ENCODE results near the gene KIAA1755. TPM values are rescaled to one million over a fixed set of nuclear protein-coding genes. Genes with fewer than 3 reads are reported as not detected.

The KIAA1755 gene
- total RNA-seq (not detected), polyA plus RNA-seq (not detected)

- peaks cover 24 to 68% of the 10 kb centered on the region in 2 donors for H3K27me3 Mint-ChIP-seq
- no peaks in the 10 kb centered on the region for H3K36me3 Mint-ChIP-seq
Observed at GRCh38 chr20:38260378-38261053, at the start of gene KIAA1755. Gene KIAA1755, minus strand, starts transcription at chr20:38260735. Its CDS starts 235 bp downstream, at chr20:38260500.

GRCh38 chr20:38308447-38308846 lies 47.9 kb upstream of the KIAA1755 start:
- Mint-ChIP-seq H3K27ac (no peak overlapping the region), H3K9me3 (peaks cover 0 to 4% (median 2%) of the 10 kb centered on the region in 5 donors), H3K4me1 (peaks cover 9 to 18% (median 13%) of the 10 kb centered on the region in 3 donors), H3K4me3 (no peak overlapping the region), H3K36me3 (peaks cover 0 to 4% (median 0%) of the 10 kb centered on the region in 3 donors), H3K27me3 (peaks cover 39 to 59% of the 10 kb centered on the region in 2 donors)
- H3K4me3 ChIP-seq (ENCODE audit: low read length): no peak overlapping the region
- no peaks in the 10 kb centered on the region for H3K9me3 ChIP-seq (ENCODE audit: low read length)
- H3K27ac ChIP-seq (ENCODE audit: low read depth, low read length): no peak overlapping the region
- DNase-seq: no peak
- POLR2A ChIA-PET: no interaction called here
- H3K36me3 ChIP-seq (ENCODE audit: insufficient read depth, low read length): no peaks in the 10 kb centered on the region
- H3K27me3 ChIP-seq (ENCODE audit: insufficient read depth, low read length, poor library complexity, severe bottlenecking): peaks cover 13% of the 10 kb centered on the region
- CTCF ChIA-PET: no interaction called here
- H3K4me1 ChIP-seq (ENCODE audit: insufficient read depth, low read length): no peaks in the 10 kb centered on the region

More at GRCh38 chr20:38260378-38261053, at the start of gene KIAA1755:
- H3K27ac ChIP-seq (ENCODE audit: low read depth, low read length): no peak within 1 kb of the TSS
- no peaks in the 10 kb centered on the region for H3K9me3 ChIP-seq (ENCODE audit: low read length)
- Mint-ChIP-seq H3K4me1 (peaks cover 4 to 10% (median 5%) of the 10 kb centered on the region in 3 donors), H3K4me3 (peak within 1 kb of the TSS in 1 of 7 donors; percentile 20), H3K27ac (peak within 1 kb of the TSS in 1 of 8 donors; percentile 1), H3K9me3 (peaks cover 0 to 2% (median 0%) of the 10 kb centered on the region in 5 donors)
- CTCF ChIA-PET: no interaction called here
- H3K4me3 ChIP-seq (ENCODE audit: low read length): no peak within 1 kb of the TSS
- H3K36me3 ChIP-seq (ENCODE audit: insufficient read depth, low read length): no peaks in the 10 kb centered on the region
- POLR2A ChIA-PET: no interaction called here
- no peaks in the 10 kb centered on the region for H3K27me3 ChIP-seq (ENCODE audit: insufficient read depth, low read length, poor library complexity, severe bottlenecking)
- DNase-seq: no peak
- H3K4me1 ChIP-seq (ENCODE audit: insufficient read depth, low read length): no peaks in the 10 kb centered on the region

- Histone ChIP-seq H3K4me3 (ENCODE audit: low read length) (no peak overlapping the region), H3K27ac (ENCODE audit: low read depth, low read length) (no peak overlapping the region), H3K27me3 (ENCODE audit: insufficient read depth, low read length, poor library complexity, severe bottlenecking) (peaks cover 13% of the 10 kb centered on the region), H3K4me1 (ENCODE audit: insufficient read depth, low read length) (no peaks in the 10 kb centered on the region), H3K36me3 (ENCODE audit: insufficient read depth, low read length) (no peaks in the 10 kb centered on the region), H3K9me3 (ENCODE audit: low read length) (no peaks in the 10 kb centered on the region)
- ChIA-PET CTCF (no interaction called here), POLR2A (no interaction called here)
- Mint-ChIP-seq H3K4me1 (peaks cover 12 to 22% (median 16%) of the 10 kb centered on the region in 3 donors), H3K36me3 (peaks cover 0 to 4% (median 0%) of the 10 kb centered on the region in 3 donors), H3K27me3 (peaks cover 41 to 63% of the 10 kb centered on the region in 2 donors), H3K27ac (no peak overlapping the region), H3K9me3 (peaks cover 0 to 4% (median 2%) of the 10 kb centered on the region in 5 donors), H3K4me3 (no peak overlapping the region)
- DNase-seq: no peak
Observed at GRCh38 chr20:38308047-38308438, 47.5 kb upstream of the KIAA1755 start.

- H3K4me1 ChIP-seq (ENCODE audit: insufficient read depth, low read length): no peaks in the 10 kb centered on the region
- Mint-ChIP-seq H3K9me3 (peaks cover 0 to 2% (median 1%) of the 10 kb centered on the region in 5 donors), H3K36me3 (peaks cover 0 to 4% (median 0%) of the 10 kb centered on the region in 3 donors), H3K4me3 (no peak overlapping the region), H3K27me3 (peaks cover 42 to 66% of the 10 kb centered on the region in 2 donors), H3K27ac (no peak overlapping the region), H3K4me1 (peaks cover 12 to 22% (median 16%) of the 10 kb centered on the region in 3 donors)
- H3K27me3 ChIP-seq (ENCODE audit: insufficient read depth, low read length, poor library complexity, severe bottlenecking): peaks cover 13% of the 10 kb centered on the region
- H3K4me3 ChIP-seq (ENCODE audit: low read length): no peak overlapping the region
- no peaks in the 10 kb centered on the region for H3K9me3 ChIP-seq (ENCODE audit: low read length)
- H3K36me3 ChIP-seq (ENCODE audit: insufficient read depth, low read length): no peaks in the 10 kb centered on the region
- ChIA-PET POLR2A (no interaction called here), CTCF (no interaction called here)
- DNase-seq: no peak
- H3K27ac ChIP-seq (ENCODE audit: low read depth, low read length): no peak overlapping the region
Observed at GRCh38 chr20:38307371-38308046, 47.0 kb upstream of the KIAA1755 start.

- ChIA-PET POLR2A (no interaction called here), CTCF (no interaction called here)
- Mint-ChIP-seq H3K9me3 (no peaks in the 10 kb centered on the region), H3K4me3 (no peak overlapping the region), H3K36me3 (peaks cover 0 to 4% (median 0%) of the 10 kb centered on the region in 3 donors), H3K4me1 (peaks cover 12 to 22% (median 16%) of the 10 kb centered on the region in 3 donors), H3K27ac (no peak overlapping the region), H3K27me3 (peaks cover 42 to 68% of the 10 kb centered on the region in 2 donors)
- Histone ChIP-seq H3K9me3 (ENCODE audit: low read length) (no peaks in the 10 kb centered on the region), H3K27me3 (ENCODE audit: insufficient read depth, low read length, poor library complexity, severe bottlenecking) (peaks cover 13% of the 10 kb centered on the region), H3K27ac (ENCODE audit: low read depth, low read length) (no peak overlapping the region), H3K36me3 (ENCODE audit: insufficient read depth, low read length) (no peaks in the 10 kb centered on the region), H3K4me3 (ENCODE audit: low read length) (no peak overlapping the region), H3K4me1 (ENCODE audit: insufficient read depth, low read length) (no peaks in the 10 kb centered on the region)
- DNase-seq: no peak
Observed at GRCh38 chr20:38306379-38306778, 45.8 kb upstream of the KIAA1755 start.

GRCh38 chr20:38305541-38305940 lies 45.0 kb upstream of the KIAA1755 start:
- Histone ChIP-seq H3K27me3 (ENCODE audit: insufficient read depth, low read length, poor library complexity, severe bottlenecking) (peaks cover 13% of the 10 kb centered on the region), H3K4me3 (ENCODE audit: low read length) (no peak overlapping the region), H3K4me1 (ENCODE audit: insufficient read depth, low read length) (no peaks in the 10 kb centered on the region), H3K9me3 (ENCODE audit: low read length) (no peaks in the 10 kb centered on the region), H3K36me3 (ENCODE audit: insufficient read depth, low read length) (no peaks in the 10 kb centered on the region), H3K27ac (ENCODE audit: low read depth, low read length) (no peak overlapping the region)
- H3K27me3 Mint-ChIP-seq: peaks cover 40 to 68% of the 10 kb centered on the region in 2 donors
- DNase-seq: no peak
- no peak overlapping the region for H3K27ac Mint-ChIP-seq
- ChIA-PET CTCF (no interaction called here), POLR2A (no interaction called here)
- H3K4me3 Mint-ChIP-seq: no peak overlapping the region
- peaks cover 12 to 22% (median 16%) of the 10 kb centered on the region in 3 donors for H3K4me1 Mint-ChIP-seq
- peaks cover 0 to 4% (median 0%) of the 10 kb centered on the region in 3 donors for H3K36me3 Mint-ChIP-seq
- no peaks in the 10 kb centered on the region for H3K9me3 Mint-ChIP-seq

- no peak overlapping the region for H3K4me3 ChIP-seq (ENCODE audit: low read length)
- Mint-ChIP-seq H3K4me1 (peaks cover 12 to 22% (median 16%) of the 10 kb centered on the region in 3 donors), H3K36me3 (peaks cover 0 to 4% (median 0%) of the 10 kb centered on the region in 3 donors), H3K9me3 (no peaks in the 10 kb centered on the region), H3K27me3 (peaks cover 38 to 65% of the 10 kb centered on the region in 2 donors), H3K27ac (no peak overlapping the region), H3K4me3 (no peak overlapping the region)
- CTCF ChIA-PET: no interaction called here
- POLR2A ChIA-PET: no interaction called here
- H3K9me3 ChIP-seq (ENCODE audit: low read length): no peaks in the 10 kb centered on the region
- H3K27me3 ChIP-seq (ENCODE audit: insufficient read depth, low read length, poor library complexity, severe bottlenecking): peaks cover 13% of the 10 kb centered on the region
- H3K4me1 ChIP-seq (ENCODE audit: insufficient read depth, low read length): no peaks in the 10 kb centered on the region
- DNase-seq: no peak
- no peaks in the 10 kb centered on the region for H3K36me3 ChIP-seq (ENCODE audit: insufficient read depth, low read length)
- no peak overlapping the region for H3K27ac ChIP-seq (ENCODE audit: low read depth, low read length)
Observed at GRCh38 chr20:38304845-38305447, 44.4 kb upstream of the KIAA1755 start.

- POLR2A ChIA-PET: no interaction called here
Observed at GRCh38 chr20:38303908-38304379, 43.4 kb upstream of the KIAA1755 start, which contains the start of gene BPI. Gene BPI, plus strand, starts transcription at chr20:38304156. Its CDS starts 68 bp downstream, at chr20:38304224.

More at GRCh38 chr20:38303908-38304379, 43.4 kb upstream of the KIAA1755 start, which contains the start of gene BPI:
- no peak for DNase-seq
- peaks cover 12 to 22% (median 16%) of the 10 kb centered on the region in 3 donors for H3K4me1 Mint-ChIP-seq
- no peak within 1 kb of the TSS for H3K4me3 ChIP-seq (ENCODE audit: low read length)
- peaks cover 0 to 4% (median 0%) of the 10 kb centered on the region in 3 donors for H3K36me3 Mint-ChIP-seq
- no peaks in the 10 kb centered on the region for H3K9me3 Mint-ChIP-seq
- CTCF ChIA-PET: no interaction called here
- H3K27me3 Mint-ChIP-seq: peaks cover 40 to 59% of the 10 kb centered on the region in 2 donors
- H3K36me3 ChIP-seq (ENCODE audit: insufficient read depth, low read length): no peaks in the 10 kb centered on the region
- peak within 1 kb of the TSS in 2 of 7 donors; percentile 33 to 49 for H3K4me3 Mint-ChIP-seq
- no peak within 1 kb of the TSS for H3K27ac ChIP-seq (ENCODE audit: low read depth, low read length)
- H3K9me3 ChIP-seq (ENCODE audit: low read length): no peaks in the 10 kb centered on the region
- peaks cover 13% of the 10 kb centered on the region for H3K27me3 ChIP-seq (ENCODE audit: insufficient read depth, low read length, poor library complexity, severe bottlenecking)
- H3K27ac Mint-ChIP-seq: no peak within 1 kb of the TSS
- no peaks in the 10 kb centered on the region for H3K4me1 ChIP-seq (ENCODE audit: insufficient read depth, low read length)

Data from CD8-positive, alpha-beta memory T cell (primary cell).